Measurements from ENCODE around the gene ULBP3. TPM values are rescaled to one million over a fixed set of nuclear protein-coding genes. Genes with fewer than 3 reads are reported as not detected.

The ULBP3 gene
- total RNA-seq, 1 experiment from 2014 or later, result 4.0 TPM

- H3K4me1 Mint-ChIP-seq, result peaks cover 14% of the 10 kb centered on the region
Observed at GRCh38 chr6:150116200-150116800, 47.4 kb upstream of the ULBP3 start.

GRCh38 chr6:150115769-150116168, 46.8 kb upstream of the ULBP3 start:
- Mint-ChIP-seq H3K4me1 (peaks cover 14% of the 10 kb centered on the region), H3K36me3 (peaks cover 4% of the 10 kb centered on the region; the same call in 1 of the 2 replicates), H3K9me3 (peaks cover 14% of the 10 kb centered on the region), H3K27me3 (ENCODE audit: low read depth) (no peaks in the 10 kb centered on the region), H3K27ac (no peak overlapping the region), H3K4me3 (no peak overlapping the region)
- no peak for DNase-seq (ENCODE audit: low spot score)
- TF ChIP-seq TCF7 (CRISPR knock-in tag; IDR thresholded peaks at IDR 0.05; ENCODE audit: low read depth) (no peak), ZMAT4 (CRISPR knock-in tag; IDR thresholded peaks at IDR 0.05) (no peak), SP1 (CRISPR knock-in tag; conservative IDR thresholded peaks at IDR 0.05) (no peak), CBFB (CRISPR knock-in tag; IDR thresholded peaks at IDR 0.05; ENCODE audit: low read depth) (no peak), IRF1 (CRISPR knock-in tag; IDR thresholded peaks at IDR 0.05) (no peak), ATF1 (CRISPR knock-in tag; IDR thresholded peaks at IDR 0.05) (no peak)
- TF ChIP-seq, protein P1, sequence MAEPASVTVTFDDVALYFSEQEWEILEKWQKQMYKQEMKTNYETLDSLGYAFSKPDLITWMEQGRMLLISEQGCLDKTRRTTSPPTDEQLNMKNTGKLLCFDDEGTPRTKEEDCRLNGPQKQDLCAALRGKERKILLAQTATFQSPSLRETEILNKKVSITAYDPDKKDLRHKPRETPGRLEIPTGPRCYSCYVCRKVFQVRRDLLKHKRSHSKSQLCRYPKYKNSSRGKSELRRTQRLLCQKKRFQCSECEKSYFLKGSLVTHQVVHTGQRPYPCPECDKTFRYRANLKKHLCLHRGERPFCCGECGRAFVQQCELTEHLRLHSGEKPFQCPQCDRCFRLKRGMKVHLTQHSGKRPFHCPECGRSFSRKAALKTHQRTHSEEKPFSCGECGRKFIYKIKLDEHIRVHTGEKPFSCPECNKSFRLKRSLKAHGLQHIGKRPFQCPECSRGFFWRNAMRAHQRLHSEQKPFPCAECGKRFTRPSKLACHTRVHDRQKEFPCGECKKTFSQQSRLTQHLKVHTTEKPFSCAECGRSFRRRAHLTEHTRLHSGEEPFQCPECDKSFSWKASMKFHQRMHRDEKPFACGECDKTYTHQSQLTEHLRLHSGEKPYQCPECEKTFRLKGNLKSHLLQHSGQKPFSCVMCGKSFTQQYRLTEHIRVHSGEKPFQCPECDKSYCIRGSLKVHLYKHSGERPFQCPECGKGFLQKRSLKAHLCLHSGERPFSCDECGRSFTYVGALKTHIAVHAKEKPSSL (CRISPR knock-in tag; conservative IDR thresholded peaks at IDR 0.05), result no peak
- TF ChIP-seq, protein P2, sequence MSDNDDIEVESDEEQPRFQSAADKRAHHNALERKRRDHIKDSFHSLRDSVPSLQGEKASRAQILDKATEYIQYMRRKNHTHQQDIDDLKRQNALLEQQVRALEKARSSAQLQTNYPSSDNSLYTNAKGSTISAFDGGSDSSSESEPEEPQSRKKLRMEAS (CRISPR knock-in tag; IDR thresholded peaks at IDR 0.05), result no peak
- ATAC-seq, result no peak
- ChIA-PET POLR2A (interaction anchor here (0.5 kb wide), 1 partner anchor 183 kb away, joined by 6 read pairs; no protein-coding TSS in a partner anchor), CTCF (interaction anchor here (0.8 kb wide), 1 partner anchor 45 kb away, joined by 4 read pairs; no protein-coding TSS in a partner anchor)

More at GRCh38 chr6:150116200-150116800, 47.4 kb upstream of the ULBP3 start:
- Mint-ChIP-seq H3K4me3 (no peak overlapping the region), H3K27ac (no peak overlapping the region), H3K9me3 (peaks cover 14% of the 10 kb centered on the region), H3K36me3 (peaks cover 4% of the 10 kb centered on the region; the same call in 1 of the 2 replicates), H3K27me3 (ENCODE audit: low read depth) (no peaks in the 10 kb centered on the region)
- DNase-seq (ENCODE audit: low spot score), result no peak
- ATAC-seq, result no peak
- ChIA-PET POLR2A (interaction anchor here (0.5 kb wide), 1 partner anchor 183 kb away, joined by 6 read pairs; no protein-coding TSS in a partner anchor), CTCF (interaction anchor here (0.8 kb wide), 1 partner anchor 45 kb away, joined by 4 read pairs; no protein-coding TSS in a partner anchor)
- TF ChIP-seq ZNF263 (CRISPR knock-in tag; IDR thresholded peaks at IDR 0.05; ENCODE audit: low read depth) (no peak), ZSCAN18 (CRISPR knock-in tag; IDR thresholded peaks at IDR 0.05) (no peak), NFE2L1 (CRISPR knock-in tag; IDR thresholded peaks at IDR 0.05) (no peak), ETV6 (CRISPR knock-in tag; IDR thresholded peaks at IDR 0.05) (no peak), CREM (CRISPR knock-in tag; IDR thresholded peaks at IDR 0.05) (no peak), ERG (CRISPR knock-in tag; IDR thresholded peaks at IDR 0.05) (no peak), ZNF416 (CRISPR knock-in tag; IDR thresholded peaks at IDR 0.05) (no peak), JUN (CRISPR knock-in tag; IDR thresholded peaks at IDR 0.05) (no peak)
- TF ChIP-seq, protein P3, sequence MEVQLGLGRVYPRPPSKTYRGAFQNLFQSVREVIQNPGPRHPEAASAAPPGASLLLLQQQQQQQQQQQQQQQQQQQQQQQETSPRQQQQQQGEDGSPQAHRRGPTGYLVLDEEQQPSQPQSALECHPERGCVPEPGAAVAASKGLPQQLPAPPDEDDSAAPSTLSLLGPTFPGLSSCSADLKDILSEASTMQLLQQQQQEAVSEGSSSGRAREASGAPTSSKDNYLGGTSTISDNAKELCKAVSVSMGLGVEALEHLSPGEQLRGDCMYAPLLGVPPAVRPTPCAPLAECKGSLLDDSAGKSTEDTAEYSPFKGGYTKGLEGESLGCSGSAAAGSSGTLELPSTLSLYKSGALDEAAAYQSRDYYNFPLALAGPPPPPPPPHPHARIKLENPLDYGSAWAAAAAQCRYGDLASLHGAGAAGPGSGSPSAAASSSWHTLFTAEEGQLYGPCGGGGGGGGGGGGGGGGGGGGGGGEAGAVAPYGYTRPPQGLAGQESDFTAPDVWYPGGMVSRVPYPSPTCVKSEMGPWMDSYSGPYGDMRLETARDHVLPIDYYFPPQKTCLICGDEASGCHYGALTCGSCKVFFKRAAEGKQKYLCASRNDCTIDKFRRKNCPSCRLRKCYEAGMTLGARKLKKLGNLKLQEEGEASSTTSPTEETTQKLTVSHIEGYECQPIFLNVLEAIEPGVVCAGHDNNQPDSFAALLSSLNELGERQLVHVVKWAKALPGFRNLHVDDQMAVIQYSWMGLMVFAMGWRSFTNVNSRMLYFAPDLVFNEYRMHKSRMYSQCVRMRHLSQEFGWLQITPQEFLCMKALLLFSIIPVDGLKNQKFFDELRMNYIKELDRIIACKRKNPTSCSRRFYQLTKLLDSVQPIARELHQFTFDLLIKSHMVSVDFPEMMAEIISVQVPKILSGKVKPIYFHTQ (CRISPR knock-in tag; IDR thresholded peaks at IDR 0.05), result no peak
- TF ChIP-seq, protein P4, sequence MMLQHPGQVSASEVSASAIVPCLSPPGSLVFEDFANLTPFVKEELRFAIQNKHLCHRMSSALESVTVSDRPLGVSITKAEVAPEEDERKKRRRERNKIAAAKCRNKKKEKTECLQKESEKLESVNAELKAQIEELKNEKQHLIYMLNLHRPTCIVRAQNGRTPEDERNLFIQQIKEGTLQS (CRISPR knock-in tag; conservative IDR thresholded peaks at IDR 0.05), result no peak
